GM12878 (cell line): ENCODE results near the gene DUSP7. TPM values are rescaled to one million over a fixed set of nuclear protein-coding genes. Genes with fewer than 3 reads are reported as not detected.

Source experiments
- BACH1 ChIP-seq: fragments of 450-650 bp; IDR thresholded peaks from 2 replicates; pipeline ENCODE4 v1.6.1; 2017; ENCODE audit warnings: mild to moderate bottlenecking, borderline replicate concordance
- CEBPB ChIP-seq, 2 experiments: fragments of 150-350 bp in 1 of 2; IDR thresholded peaks; 2 replicates each; pipeline ENCODE4 v1.6.1; 2012 to 2014; ENCODE audit warnings: low read depth in 2 of 2, low read length in 2 of 2, borderline replicate concordance in 1 of 2, inconsistent platforms in 1 of 2
- CHD4 ChIP-seq: fragments of 200-600 bp; sonication (generic); IDR thresholded peaks from 2 replicates; pipeline ENCODE4 v1.6.1; 2016; ENCODE audit warnings: mild to moderate bottlenecking
- CREM ChIP-seq: IDR thresholded peaks from 2 replicates; pipeline ENCODE4 v1.6.1; 2014; ENCODE audit warnings: antibody characterized with exemption, low read depth
- IRF3 ChIP-seq: fragments of 450-650 bp; IDR thresholded peaks from 2 replicates; pipeline ENCODE4 v1.6.1; 2014; ENCODE audit warnings: mild to moderate bottlenecking
- IRF4 ChIP-seq: IDR thresholded peaks from 2 replicates; pipeline ENCODE4 v1.6.1; 2011; ENCODE audit warnings: low read depth, low read length
- MYB ChIP-seq: fragments of 150-350 bp; IDR thresholded peaks from 2 replicates; pipeline ENCODE4 v1.6.1; 2014; ENCODE audit warnings: mild to moderate bottlenecking, low read depth, low read length, borderline replicate concordance
- NKRF ChIP-seq: fragments of 450-650 bp; conservative IDR thresholded peaks from 2 replicates; pipeline ENCODE4 v1.6.1; 2017; ENCODE audit warnings: mild to moderate bottlenecking, moderate library complexity
- PAX8 ChIP-seq: fragments of 450-650 bp; IDR thresholded peaks from 2 replicates; pipeline ENCODE4 v1.6.1; 2017; ENCODE audit warnings: mild to moderate bottlenecking, moderate library complexity
- POLR2A ChIP-seq: IDR thresholded peaks from 2 replicates; pipeline ENCODE4 v1.6.1; 2011; ENCODE audit warnings: low read depth, mild to moderate bottlenecking, low read length
- POU2F2 ChIP-seq: IDR thresholded peaks from 3 replicates; pipeline ENCODE4 v1.6.1; 2011; ENCODE audit warnings: low read depth, mild to moderate bottlenecking, low read length, borderline replicate concordance
- RBBP5 ChIP-seq: fragments of 200-600 bp; sonication (generic); conservative IDR thresholded peaks from 2 replicates; pipeline ENCODE4 v1.6.1; 2016
- REST ChIP-seq: IDR thresholded peaks from 2 replicates; pipeline ENCODE4 v1.6.1; 2012; ENCODE audit warnings: mild to moderate bottlenecking, low read depth, low read length
- RUNX3 ChIP-seq: IDR thresholded peaks from 2 replicates; pipeline ENCODE4 v1.6.1; 2012; ENCODE audit warnings: low read length, inconsistent platforms
- SP1 ChIP-seq: IDR thresholded peaks from one replicate; pipeline ENCODE4 v1.6.1; 2011; ENCODE audit warnings: low read depth, low read length
- SPI1 ChIP-seq: IDR thresholded peaks from 2 replicates; pipeline ENCODE4 v1.6.1; 2011; ENCODE audit warnings: low read depth, mild to moderate bottlenecking, low read length, moderate library complexity, borderline replicate concordance; ENCODE audit not compliant: insufficient read depth
- YY1 ChIP-seq: IDR thresholded peaks from 2 replicates; pipeline ENCODE4 v1.6.1; 2011; ENCODE audit warnings: low read depth, mild to moderate bottlenecking, low read length
- ZNF592 ChIP-seq: fragments of 450-650 bp; IDR thresholded peaks from 2 replicates; pipeline ENCODE4 v1.6.1; 2017; ENCODE audit warnings: mild to moderate bottlenecking, moderate library complexity
- polyA plus RNA-seq, 11 experiments: library from polyadenylated mRNA; depleted of rRNA in 4 of 11; unstranded in 6 of 11; stranded (reverse) in 5 of 11; fragments of >200 nt; fragmentation: Nextera tagmentation in 4 of 11; fragmentation: Illumina TruSeq in 1 of 11; extraction: Ambion mirVana in 4 of 11; extraction: Trizol in 1 of 11; gene quantifications; 1 replicate in 1 of 11; 2 replicates in 10 of 11; pipeline versions ENCODE4 v1.2.1 to v1.2.3, GENCODE V29; 2011 to 2016; ENCODE audit warnings: inconsistent platforms in 2 of 11, missing spikeins in 2 of 11, low read depth in 1 of 11
- total RNA-seq, 4 experiments: library from RNA; depleted of rRNA in 3 of 4; stranded (reverse); fragments of >200 nt in 3 of 4; fragmentation: Illumina TruSeq in 1 of 4; extraction: Trizol in 1 of 4; gene quantifications; 2 replicates each; pipeline versions ENCODE4 v1.2.1 to v1.2.3, GENCODE V29; 2013 to 2021

DUSP7 gene
- total and polyA plus RNA-seq, 10 of the 15 experiments (the other 5 are each of a cell fraction or from before 2014, with no cell fraction given) = 0.73 to 17.0 (median 7.9) TPM

GRCh38 chr3:52001443-52001974, 54.9 kb downstream of the DUSP7 start (continued):
- TF ChIP-seq SPI1 (no peak), RBBP5 (no peak), CREM (no peak), IRF4 (peak; percentile 32; the same call in 1 of the 2 replicates), BACH1 (no peak), RUNX3 (no peak), MYB (no peak), CEBPB (IDR thresholded peaks at IDR 0.05; ENCODE audit: borderline replicate concordance in 1 of 2, low read depth in 2 of 2, low read length in 2 of 2) (no peak), NKRF (no peak), YY1 (peak; percentile 57), POLR2A (no peak), SP1 (no peak), REST (no peak), POU2F2 (peak; percentile 64; the same call in 1 of the 3 replicates), IRF3 (no peak), ZNF592 (0 out of 2 replicates have a peak, but pooled peaks have one; percentile 12), PAX8 (no peak), CHD4 (no peak)
